OCI-LY3 (cell line): ENCODE measurements around the gene ASTN2.

Experiments
- H2AFZ ChIP-seq: fragments of 200-600, 300-600 bp; shearing (Covaris generic); 2 replicates; pipeline ENCODE4 v1.6.0; 2014; ENCODE audit warnings: antibody characterized with exemption, low read depth, low read length
- H3K27ac ChIP-seq: fragments of 200-600, 300-600 bp; sonication (generic); 2 replicates; pipeline ENCODE4 v1.5.1; 2014; ENCODE audit warnings: mild to moderate bottlenecking, low read length, moderate library complexity, mixed read lengths
- H3K27me3 ChIP-seq: fragments of 200-600, 300-600 bp; sonication (generic); 2 replicates; pipeline ENCODE4 v1.6.1; 2014; ENCODE audit warnings: low read depth, low read length, mixed read lengths
- H3K36me3 ChIP-seq: fragments of 200-600, 300-600 bp; sonication (generic); replicated peaks from 2 replicates; pipeline ENCODE3; 2014; ENCODE audit warnings: low read depth, low read length, mixed read lengths
- H3K4me1 ChIP-seq: fragments of 300-600, 200-600 bp; sonication (generic); 2 replicates; pipeline ENCODE4 v1.6.1; 2014; ENCODE audit warnings: low read length, mixed read lengths
- H3K4me2 ChIP-seq: fragments of 200-600, 300-600 bp; sonication (generic); 2 replicates; pipeline ENCODE4 v1.6.1; 2014; ENCODE audit warnings: low read length, mixed read lengths
- H3K4me3 ChIP-seq: fragments of 300-600, 200-600 bp; sonication (generic); 2 replicates; pipeline ENCODE4 v1.5.1; 2014; ENCODE audit warnings: antibody characterized with exemption, mild to moderate bottlenecking, low read length, moderate library complexity
- H3K79me2 ChIP-seq: fragments of 300-600, 200-600 bp; shearing (Covaris generic); 2 replicates; pipeline ENCODE4 v1.6.1; 2014; ENCODE audit warnings: mild to moderate bottlenecking, low read length, mixed read lengths
- H3K9ac ChIP-seq: fragments of 300-600, 200-600 bp; shearing (Covaris generic); 2 replicates; pipeline ENCODE4 v1.6.0; 2014; ENCODE audit warnings: mild to moderate bottlenecking, low read length, moderate library complexity
- H3K9me3 ChIP-seq: fragments of 200-600, 300-600 bp; shearing (Covaris generic); 2 replicates; pipeline ENCODE4 v1.6.1; 2014; ENCODE audit warnings: low read length, mixed read lengths; ENCODE audit not compliant: insufficient read depth
- H4K20me1 ChIP-seq: fragments of 200-600, 300-600 bp; sonication (generic); 2 replicates; pipeline ENCODE4 v1.6.1; 2016; ENCODE audit warnings: low read length, mixed read lengths; ENCODE audit not compliant: insufficient read depth
- CTCF ChIP-seq: fragments of 200-600, 300-600 bp; sonication (generic); IDR thresholded peaks from 2 replicates; pipeline ENCODE4 v1.5.1; 2014; ENCODE audit warnings: antibody characterized with exemption, low read length, low read depth
- EZH2phosphoT487 ChIP-seq: fragments of 200-600 bp; shearing (Covaris generic); IDR thresholded peaks from 2 replicates; pipeline ENCODE4 v1.6.1; 2018; ENCODE audit warnings: antibody characterized with exemption, mixed run types, low read depth

The ASTN2 gene

GRCh38 chr9:117063721-117064471 lies 351.0 kb downstream of the ASTN2 start:
- no peak overlapping the region for H3K4me2 ChIP-seq
- H3K36me3 ChIP-seq = no peaks in the 10 kb centered on the region
- no peak overlapping the region for H3K4me3 ChIP-seq
- H2AFZ ChIP-seq = no peak overlapping the region
- no peaks in the 10 kb centered on the region for H3K9me3 ChIP-seq
- H3K79me2 ChIP-seq = no peaks in the 10 kb centered on the region
- no peak overlapping the region for H3K27ac ChIP-seq
- no peaks in the 10 kb centered on the region; the same call in 1 of the 2 replicates for H3K27me3 ChIP-seq
- TF ChIP-seq CTCF (no peak), EZH2phosphoT487 (no peak)
- no peaks in the 10 kb centered on the region for H4K20me1 ChIP-seq
- no peaks in the 10 kb centered on the region for H3K4me1 ChIP-seq
- H3K9ac ChIP-seq = no peak overlapping the region

GRCh38 chr9:117060963-117061362 lies 353.9 kb downstream of the ASTN2 start:
- Histone ChIP-seq H3K9ac (no peak overlapping the region), H3K27ac (no peak overlapping the region), H2AFZ (no peak overlapping the region), H3K79me2 (no peaks in the 10 kb centered on the region), H4K20me1 (no peaks in the 10 kb centered on the region), H3K4me3 (no peak overlapping the region), H3K4me1 (no peaks in the 10 kb centered on the region), H3K36me3 (no peaks in the 10 kb centered on the region), H3K4me2 (no peak overlapping the region), H3K9me3 (no peaks in the 10 kb centered on the region), H3K27me3 (peaks cover 7% of the 10 kb centered on the region; the same call in 1 of the 2 replicates)
- TF ChIP-seq EZH2phosphoT487 = no peak
- TF ChIP-seq CTCF = no peak

- H3K9me3 ChIP-seq = no peaks in the 10 kb centered on the region
- no peaks in the 10 kb centered on the region for H3K36me3 ChIP-seq
- no peaks in the 10 kb centered on the region for H3K27me3 ChIP-seq
- no peaks in the 10 kb centered on the region for H4K20me1 ChIP-seq
- no peak overlapping the region for H3K27ac ChIP-seq
- no peak overlapping the region for H3K9ac ChIP-seq
- no peak overlapping the region for H3K4me3 ChIP-seq
- no peaks in the 10 kb centered on the region for H3K79me2 ChIP-seq
- TF ChIP-seq EZH2phosphoT487 (no peak), CTCF (no peak)
- H3K4me1 ChIP-seq = peaks cover 10% of the 10 kb centered on the region
- H3K4me2 ChIP-seq = no peak overlapping the region
- H2AFZ ChIP-seq = no peak overlapping the region
Measured at GRCh38 chr9:117050007-117050406, 364.9 kb downstream of the ASTN2 start.

- Histone ChIP-seq H2AFZ (no peak overlapping the region), H3K4me1 (peaks cover 10% of the 10 kb centered on the region), H3K36me3 (no peaks in the 10 kb centered on the region), H3K27ac (no peak overlapping the region), H3K9ac (no peak overlapping the region), H3K79me2 (no peaks in the 10 kb centered on the region), H3K9me3 (no peaks in the 10 kb centered on the region), H3K4me2 (peak overlapping the region; percentile 39), H3K4me3 (no peak overlapping the region), H3K27me3 (0 out of 2 replicates have a peak, but pooled peaks cover 5% of the 10 kb centered on the region), H4K20me1 (no peaks in the 10 kb centered on the region)
- peak; percentile 34 for TF ChIP-seq CTCF
- TF ChIP-seq EZH2phosphoT487 = no peak
Measured at GRCh38 chr9:117046666-117047327, 368.1 kb downstream of the ASTN2 start.
